ENCODE results near the gene ZNF207.

Gene ZNF207

DNA sequence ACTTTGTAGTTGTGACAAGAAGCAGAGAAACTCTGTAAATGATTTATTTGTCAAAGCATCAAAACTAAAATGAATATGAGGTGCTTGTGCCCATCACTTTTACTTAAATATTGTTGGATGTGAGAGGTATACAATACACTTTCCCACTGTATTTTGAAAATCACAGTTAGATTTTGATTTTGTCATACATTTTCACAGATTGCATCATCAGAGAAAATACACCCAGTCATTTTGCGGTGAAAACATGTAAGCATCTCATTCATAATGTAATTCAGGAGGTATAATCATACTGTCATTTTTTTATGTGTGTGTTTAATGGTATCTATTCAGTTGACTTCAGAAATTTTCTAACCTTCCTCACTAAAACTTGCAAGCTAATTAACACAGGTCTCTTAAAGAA is 11.3 kb downstream of the ZNF207 start (continued):
- TF ChIP-seq, protein P1, sequence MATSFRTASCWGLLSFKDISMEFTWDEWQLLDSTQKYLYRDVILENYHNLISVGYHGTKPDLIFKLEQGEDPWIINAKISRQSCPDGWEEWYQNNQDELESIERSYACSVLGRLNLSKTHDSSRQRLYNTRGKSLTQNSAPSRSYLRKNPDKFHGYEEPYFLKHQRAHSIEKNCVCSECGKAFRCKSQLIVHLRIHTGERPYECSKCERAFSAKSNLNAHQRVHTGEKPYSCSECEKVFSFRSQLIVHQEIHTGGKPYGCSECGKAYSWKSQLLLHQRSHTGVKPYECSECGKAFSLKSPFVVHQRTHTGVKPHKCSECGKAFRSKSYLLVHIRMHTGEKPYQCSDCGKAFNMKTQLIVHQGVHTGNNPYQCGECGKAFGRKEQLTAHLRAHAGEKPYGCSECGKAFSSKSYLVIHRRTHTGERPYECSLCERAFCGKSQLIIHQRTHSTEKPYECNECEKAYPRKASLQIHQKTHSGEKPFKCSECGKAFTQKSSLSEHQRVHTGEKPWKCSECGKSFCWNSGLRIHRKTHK (tag by site-specific recombination; IDR thresholded peaks at IDR 0.05), result no peak
- TF ChIP-seq PRDM1 (tag by site-specific recombination; IDR thresholded peaks at IDR 0.05), result peak; percentile 37

DNA sequence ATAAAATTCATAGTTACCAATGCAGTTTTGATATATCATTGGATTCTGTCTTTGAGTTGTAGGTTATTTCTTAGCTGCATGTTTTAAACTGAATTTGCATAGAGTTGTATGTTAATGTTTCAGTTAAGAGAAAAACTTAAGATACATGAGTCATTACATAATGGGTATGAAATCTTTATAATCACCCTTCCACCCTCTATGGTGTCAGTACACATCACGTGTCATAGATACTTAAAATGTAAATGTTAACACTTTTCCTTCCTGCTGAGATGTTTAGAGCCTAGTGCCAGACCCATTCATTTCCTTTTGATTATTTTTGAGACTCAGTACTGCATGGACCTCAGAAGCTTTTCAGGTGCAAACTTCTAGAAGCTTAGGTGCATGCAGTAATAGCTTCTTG is 20.5 kb downstream of the ZNF207 start:
- CTCF ChIA-PET, result interaction anchor here (0.6 to 1.3 kb wide), 5 partner anchors 9 to 195 kb away, joined by 3 to 6 read pairs (median 3); partner anchors contain the start of gene PSMD11

DNA sequence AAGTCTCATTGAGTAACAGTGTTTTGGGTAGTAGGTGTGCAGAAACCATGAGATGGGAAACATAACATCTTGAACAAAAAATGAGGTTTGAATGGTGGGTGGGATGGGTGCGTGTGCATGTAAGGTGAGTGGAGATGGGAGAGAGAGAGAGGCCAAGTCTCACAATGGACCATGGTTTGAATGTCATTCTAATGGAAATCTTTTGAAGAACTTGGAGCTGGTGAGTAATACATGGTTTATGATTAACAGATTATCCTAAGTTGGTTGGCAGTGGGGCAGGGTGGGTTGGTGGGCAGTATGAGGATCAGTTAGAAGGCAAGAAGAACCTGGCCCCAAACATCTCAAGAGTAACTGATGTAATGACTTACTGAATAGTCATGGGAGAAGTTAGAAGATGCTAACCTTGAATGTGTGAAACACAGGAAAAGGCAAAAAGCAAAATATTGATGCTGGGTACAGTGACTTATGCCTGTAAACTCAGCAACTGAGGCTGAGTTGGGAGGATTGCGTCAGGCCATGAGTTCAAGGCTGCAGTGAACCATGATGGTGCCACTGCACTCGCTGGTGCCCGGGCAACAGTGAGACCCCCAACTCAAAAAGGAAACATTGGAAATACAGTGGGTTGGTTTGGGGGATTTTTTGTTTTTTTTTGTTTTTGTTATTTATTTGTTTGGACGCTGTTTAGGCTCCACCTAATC is 32.7 kb downstream of the ZNF207 start:
- H3K36me3 ChIP-seq (ENCODE audit: control insufficient read depth in 2 of 2, insufficient read depth in 1 of 2, low read length in 2 of 2), result peaks cover 35 to 50% of the 10 kb centered on the region in 2 experiments
- ChIA-PET CTCF (no interaction called here), POLR2A (no interaction called here)

More for the DNA sequence above, 20.5 kb downstream of the ZNF207 start:
- Histone ChIP-seq H3K4me3 (ENCODE audit: low read depth, low read length) (no peak overlapping the region), H3K9me3 (ENCODE audit: control insufficient read depth, insufficient read depth, low read depth, low read length) (no peaks in the 10 kb centered on the region), H3K4me1 (ENCODE audit: control insufficient read depth, insufficient read depth, low read length) (no peaks in the 10 kb centered on the region), H3K27ac (ENCODE audit: extremely low read depth, low read depth, low read length) (no peak overlapping the region), H3K36me3 (ENCODE audit: control insufficient read depth in 2 of 2, insufficient read depth in 1 of 2, low read length in 2 of 2) (peaks cover 98 to 99% of the 10 kb centered on the region in 2 experiments)
- POLR2A ChIA-PET, result no interaction called here
- no peak for TF ChIP-seq ZNF292 (tag by site-specific recombination; IDR thresholded peaks at IDR 0.05; ENCODE audit: borderline replicate concordance, low read depth)
- TF ChIP-seq, protein P2, sequence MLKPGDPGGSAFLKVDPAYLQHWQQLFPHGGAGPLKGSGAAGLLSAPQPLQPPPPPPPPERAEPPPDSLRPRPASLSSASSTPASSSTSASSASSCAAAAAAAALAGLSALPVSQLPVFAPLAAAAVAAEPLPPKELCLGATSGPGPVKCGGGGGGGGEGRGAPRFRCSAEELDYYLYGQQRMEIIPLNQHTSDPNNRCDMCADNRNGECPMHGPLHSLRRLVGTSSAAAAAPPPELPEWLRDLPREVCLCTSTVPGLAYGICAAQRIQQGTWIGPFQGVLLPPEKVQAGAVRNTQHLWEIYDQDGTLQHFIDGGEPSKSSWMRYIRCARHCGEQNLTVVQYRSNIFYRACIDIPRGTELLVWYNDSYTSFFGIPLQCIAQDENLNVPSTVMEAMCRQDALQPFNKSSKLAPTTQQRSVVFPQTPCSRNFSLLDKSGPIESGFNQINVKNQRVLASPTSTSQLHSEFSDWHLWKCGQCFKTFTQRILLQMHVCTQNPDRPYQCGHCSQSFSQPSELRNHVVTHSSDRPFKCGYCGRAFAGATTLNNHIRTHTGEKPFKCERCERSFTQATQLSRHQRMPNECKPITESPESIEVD (tag by site-specific recombination; IDR thresholded peaks at IDR 0.05), result 0 out of 2 replicates have a peak, but pooled peaks have one; percentile 17

DNA sequence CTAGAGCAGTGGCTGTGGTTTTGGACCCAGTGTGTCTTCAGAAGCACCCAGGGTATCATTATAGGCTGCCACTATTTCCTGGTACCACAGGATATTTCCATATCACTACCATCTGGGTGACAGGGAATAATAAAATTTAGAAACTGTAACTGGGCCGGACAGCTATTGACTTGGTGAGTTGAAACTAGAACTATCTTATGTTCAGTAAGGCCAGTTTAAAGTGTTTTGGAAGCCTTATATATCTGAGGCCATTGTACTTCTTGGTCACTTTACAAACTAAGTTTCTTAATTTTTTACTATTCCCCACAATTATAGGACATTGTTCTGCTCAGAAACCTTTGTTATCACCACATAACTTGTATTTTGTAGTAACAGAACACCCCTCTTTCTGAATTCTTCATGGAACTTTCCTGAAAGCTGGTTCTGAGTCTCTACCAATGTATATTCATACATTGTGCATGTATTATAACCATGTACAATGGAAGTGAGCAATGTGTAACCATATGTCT is 34.0 kb downstream of the ZNF207 start:
- Histone ChIP-seq H3K36me3 (ENCODE audit: control insufficient read depth in 2 of 2, insufficient read depth in 1 of 2, low read length in 2 of 2) (peaks cover 26 to 37% of the 10 kb centered on the region in 2 experiments), H3K27ac (ENCODE audit: extremely low read depth, low read depth, low read length) (no peak overlapping the region), H3K4me1 (ENCODE audit: control insufficient read depth, insufficient read depth, low read length) (no peaks in the 10 kb centered on the region), H3K9me3 (ENCODE audit: control insufficient read depth, insufficient read depth, low read depth, low read length) (no peaks in the 10 kb centered on the region), H3K4me3 (ENCODE audit: low read depth, low read length) (no peak overlapping the region)
- CTCF ChIA-PET, result no interaction called here
- POLR2A ChIA-PET, result interaction anchor here (0.6 to 0.9 kb wide), 3 partner anchors 8 to 61 kb away, joined by 3 to 5 read pairs (median 5); no protein-coding TSS in a partner anchor
- TF ChIP-seq, protein P3, sequence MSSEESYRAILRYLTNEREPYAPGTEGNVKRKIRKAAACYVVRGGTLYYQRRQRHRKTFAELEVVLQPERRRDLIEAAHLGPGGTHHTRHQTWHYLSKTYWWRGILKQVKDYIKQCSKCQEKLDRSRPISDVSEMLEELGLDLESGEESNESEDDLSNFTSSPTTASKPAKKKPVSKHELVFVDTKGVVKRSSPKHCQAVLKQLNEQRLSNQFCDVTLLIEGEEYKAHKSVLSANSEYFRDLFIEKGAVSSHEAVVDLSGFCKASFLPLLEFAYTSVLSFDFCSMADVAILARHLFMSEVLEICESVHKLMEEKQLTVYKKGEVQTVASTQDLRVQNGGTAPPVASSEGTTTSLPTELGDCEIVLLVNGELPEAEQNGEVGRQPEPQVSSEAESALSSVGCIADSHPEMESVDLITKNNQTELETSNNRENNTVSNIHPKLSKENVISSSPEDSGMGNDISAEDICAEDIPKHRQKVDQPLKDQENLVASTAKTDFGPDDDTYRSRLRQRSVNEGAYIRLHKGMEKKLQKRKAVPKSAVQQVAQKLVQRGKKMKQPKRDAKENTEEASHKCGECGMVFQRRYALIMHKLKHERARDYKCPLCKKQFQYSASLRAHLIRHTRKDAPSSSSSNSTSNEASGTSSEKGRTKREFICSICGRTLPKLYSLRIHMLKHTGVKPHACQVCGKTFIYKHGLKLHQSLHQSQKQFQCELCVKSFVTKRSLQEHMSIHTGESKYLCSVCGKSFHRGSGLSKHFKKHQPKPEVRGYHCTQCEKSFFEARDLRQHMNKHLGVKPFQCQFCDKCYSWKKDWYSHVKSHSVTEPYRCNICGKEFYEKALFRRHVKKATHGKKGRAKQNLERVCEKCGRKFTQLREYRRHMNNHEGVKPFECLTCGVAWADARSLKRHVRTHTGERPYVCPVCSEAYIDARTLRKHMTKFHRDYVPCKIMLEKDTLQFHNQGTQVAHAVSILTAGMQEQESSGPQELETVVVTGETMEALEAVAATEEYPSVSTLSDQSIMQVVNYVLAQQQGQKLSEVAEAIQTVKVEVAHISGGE (tag by site-specific recombination; conservative IDR thresholded peaks at IDR 0.05; ENCODE audit: low read depth), result no peak
- TF ChIP-seq, protein P4, sequence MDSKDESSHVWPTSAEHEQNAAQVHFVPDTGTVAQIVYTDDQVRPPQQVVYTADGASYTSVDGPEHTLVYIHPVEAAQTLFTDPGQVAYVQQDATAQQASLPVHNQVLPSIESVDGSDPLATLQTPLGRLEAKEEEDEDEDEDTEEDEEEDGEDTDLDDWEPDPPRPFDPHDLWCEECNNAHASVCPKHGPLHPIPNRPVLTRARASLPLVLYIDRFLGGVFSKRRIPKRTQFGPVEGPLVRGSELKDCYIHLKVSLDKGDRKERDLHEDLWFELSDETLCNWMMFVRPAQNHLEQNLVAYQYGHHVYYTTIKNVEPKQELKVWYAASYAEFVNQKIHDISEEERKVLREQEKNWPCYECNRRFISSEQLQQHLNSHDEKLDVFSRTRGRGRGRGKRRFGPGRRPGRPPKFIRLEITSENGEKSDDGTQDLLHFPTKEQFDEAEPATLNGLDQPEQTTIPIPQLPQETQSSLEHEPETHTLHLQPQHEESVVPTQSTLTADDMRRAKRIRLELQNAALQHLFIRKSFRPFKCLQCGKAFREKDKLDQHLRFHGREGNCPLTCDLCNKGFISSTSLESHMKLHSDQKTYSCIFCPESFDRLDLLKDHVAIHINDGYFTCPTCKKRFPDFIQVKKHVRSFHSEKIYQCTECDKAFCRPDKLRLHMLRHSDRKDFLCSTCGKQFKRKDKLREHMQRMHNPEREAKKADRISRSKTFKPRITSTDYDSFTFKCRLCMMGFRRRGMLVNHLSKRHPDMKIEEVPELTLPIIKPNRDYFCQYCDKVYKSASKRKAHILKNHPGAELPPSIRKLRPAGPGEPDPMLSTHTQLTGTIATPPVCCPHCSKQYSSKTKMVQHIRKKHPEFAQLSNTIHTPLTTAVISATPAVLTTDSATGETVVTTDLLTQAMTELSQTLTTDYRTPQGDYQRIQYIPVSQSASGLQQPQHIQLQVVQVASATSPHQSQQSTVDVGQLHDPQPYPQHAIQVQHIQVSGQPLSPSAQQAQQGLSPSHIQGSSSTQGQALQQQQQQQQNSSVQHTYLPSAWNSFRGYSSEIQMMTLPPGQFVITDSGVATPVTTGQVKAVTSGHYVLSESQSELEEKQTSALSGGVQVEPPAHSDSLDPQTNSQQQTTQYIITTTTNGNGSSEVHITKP (tag by site-specific recombination; IDR thresholded peaks at IDR 0.05), result peak; percentile 81

More for the DNA sequence above, 32.7 kb downstream of the ZNF207 start:
- H3K9me3 ChIP-seq (ENCODE audit: control insufficient read depth, insufficient read depth, low read depth, low read length), result no peaks in the 10 kb centered on the region
- H3K27ac ChIP-seq (ENCODE audit: extremely low read depth, low read depth, low read length), result no peak overlapping the region
- H3K4me3 ChIP-seq (ENCODE audit: low read depth, low read length), result no peak overlapping the region
- H3K4me1 ChIP-seq (ENCODE audit: control insufficient read depth, insufficient read depth, low read length), result no peaks in the 10 kb centered on the region
- TF ChIP-seq, protein P5, sequence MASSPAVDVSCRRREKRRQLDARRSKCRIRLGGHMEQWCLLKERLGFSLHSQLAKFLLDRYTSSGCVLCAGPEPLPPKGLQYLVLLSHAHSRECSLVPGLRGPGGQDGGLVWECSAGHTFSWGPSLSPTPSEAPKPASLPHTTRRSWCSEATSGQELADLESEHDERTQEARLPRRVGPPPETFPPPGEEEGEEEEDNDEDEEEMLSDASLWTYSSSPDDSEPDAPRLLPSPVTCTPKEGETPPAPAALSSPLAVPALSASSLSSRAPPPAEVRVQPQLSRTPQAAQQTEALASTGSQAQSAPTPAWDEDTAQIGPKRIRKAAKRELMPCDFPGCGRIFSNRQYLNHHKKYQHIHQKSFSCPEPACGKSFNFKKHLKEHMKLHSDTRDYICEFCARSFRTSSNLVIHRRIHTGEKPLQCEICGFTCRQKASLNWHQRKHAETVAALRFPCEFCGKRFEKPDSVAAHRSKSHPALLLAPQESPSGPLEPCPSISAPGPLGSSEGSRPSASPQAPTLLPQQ (tag by site-specific recombination; IDR thresholded peaks at IDR 0.05), result no peak
- TF ChIP-seq SP3 (tag by site-specific recombination; IDR thresholded peaks at IDR 0.05) (no peak), BCL11B (tag by site-specific recombination; IDR thresholded peaks at IDR 0.05; ENCODE audit: low read depth) (no peak), ZNF266 (tag by site-specific recombination; IDR thresholded peaks at IDR 0.05; ENCODE audit: low read depth) (no peak), REPIN1 (tag by site-specific recombination; IDR thresholded peaks at IDR 0.05; ENCODE audit: low read depth) (no peak), ZNF404 (tag by site-specific recombination; IDR thresholded peaks at IDR 0.05) (no peak), GLI4 (tag by site-specific recombination; IDR thresholded peaks at IDR 0.05) (no peak), ZBTB17 (tag by site-specific recombination; IDR thresholded peaks at IDR 0.05) (no peak), ZNF311 (tag by site-specific recombination; IDR thresholded peaks at IDR 0.05; ENCODE audit: borderline replicate concordance) (no peak), ZNF560 (tag by site-specific recombination; IDR thresholded peaks at IDR 0.05; ENCODE audit: borderline replicate concordance) (no peak), SCRT2 (tag by site-specific recombination; IDR thresholded peaks at IDR 0.05) (no peak), KLF1 (tag by site-specific recombination; IDR thresholded peaks at IDR 0.05) (no peak)
- TF ChIP-seq, protein P6, sequence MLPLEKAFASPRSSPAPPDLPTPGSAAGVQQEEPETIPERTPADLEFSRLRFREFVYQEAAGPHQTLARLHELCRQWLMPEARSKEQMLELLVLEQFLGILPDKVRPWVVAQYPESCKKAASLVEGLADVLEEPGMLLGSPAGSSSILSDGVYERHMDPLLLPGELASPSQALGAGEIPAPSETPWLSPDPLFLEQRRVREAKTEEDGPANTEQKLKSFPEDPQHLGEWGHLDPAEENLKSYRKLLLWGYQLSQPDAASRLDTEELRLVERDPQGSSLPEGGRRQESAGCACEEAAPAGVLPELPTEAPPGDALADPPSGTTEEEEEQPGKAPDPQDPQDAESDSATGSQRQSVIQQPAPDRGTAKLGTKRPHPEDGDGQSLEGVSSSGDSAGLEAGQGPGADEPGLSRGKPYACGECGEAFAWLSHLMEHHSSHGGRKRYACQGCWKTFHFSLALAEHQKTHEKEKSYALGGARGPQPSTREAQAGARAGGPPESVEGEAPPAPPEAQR (tag by site-specific recombination; IDR thresholded peaks at IDR 0.05), result no peak
